GM12801 (cell line): ENCODE measurements around the gene BNIP2.

ENCODE experiments used
- TF ChIP-seq, protein P1 (sequence below): IDR thresholded peaks from one replicate; pipeline ENCODE4 v1.5.1; 2011; ENCODE audit warnings: control low read depth; ENCODE audit not compliant: insufficient read length; ENCODE audit errors: extremely low read depth

Gene BNIP2

DNA sequence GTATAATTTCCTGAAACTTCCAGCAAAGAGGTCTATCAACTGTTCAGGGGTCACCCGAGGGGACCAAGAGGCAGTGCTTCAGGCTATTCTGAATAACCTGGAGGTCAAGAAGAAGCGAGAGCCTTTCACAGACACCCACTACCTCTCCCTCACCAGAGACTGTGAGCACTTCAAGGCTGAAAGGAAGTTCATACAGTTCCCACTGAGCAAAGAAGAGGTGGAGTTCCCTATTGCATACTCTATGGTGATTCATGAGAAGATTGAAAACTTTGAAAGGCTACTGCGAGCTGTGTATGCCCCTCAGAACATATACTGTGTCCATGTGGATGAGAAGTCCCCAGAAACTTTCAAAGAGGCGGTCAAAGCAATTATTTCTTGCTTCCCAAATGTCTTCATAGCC, 70.7 kb downstream of the BNIP2 start:
- TF ChIP-seq, protein P1, sequence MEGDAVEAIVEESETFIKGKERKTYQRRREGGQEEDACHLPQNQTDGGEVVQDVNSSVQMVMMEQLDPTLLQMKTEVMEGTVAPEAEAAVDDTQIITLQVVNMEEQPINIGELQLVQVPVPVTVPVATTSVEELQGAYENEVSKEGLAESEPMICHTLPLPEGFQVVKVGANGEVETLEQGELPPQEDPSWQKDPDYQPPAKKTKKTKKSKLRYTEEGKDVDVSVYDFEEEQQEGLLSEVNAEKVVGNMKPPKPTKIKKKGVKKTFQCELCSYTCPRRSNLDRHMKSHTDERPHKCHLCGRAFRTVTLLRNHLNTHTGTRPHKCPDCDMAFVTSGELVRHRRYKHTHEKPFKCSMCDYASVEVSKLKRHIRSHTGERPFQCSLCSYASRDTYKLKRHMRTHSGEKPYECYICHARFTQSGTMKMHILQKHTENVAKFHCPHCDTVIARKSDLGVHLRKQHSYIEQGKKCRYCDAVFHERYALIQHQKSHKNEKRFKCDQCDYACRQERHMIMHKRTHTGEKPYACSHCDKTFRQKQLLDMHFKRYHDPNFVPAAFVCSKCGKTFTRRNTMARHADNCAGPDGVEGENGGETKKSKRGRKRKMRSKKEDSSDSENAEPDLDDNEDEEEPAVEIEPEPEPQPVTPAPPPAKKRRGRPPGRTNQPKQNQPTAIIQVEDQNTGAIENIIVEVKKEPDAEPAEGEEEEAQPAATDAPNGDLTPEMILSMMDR: no peak

GRCh38 chr15:59616379-59616778, 72.7 kb downstream of the BNIP2 start:
- TF ChIP-seq, protein P1: no peak

- TF ChIP-seq, protein P1: no peak
Observed at GRCh38 chr15:59615661-59616060, 73.5 kb downstream of the BNIP2 start.

DNA sequence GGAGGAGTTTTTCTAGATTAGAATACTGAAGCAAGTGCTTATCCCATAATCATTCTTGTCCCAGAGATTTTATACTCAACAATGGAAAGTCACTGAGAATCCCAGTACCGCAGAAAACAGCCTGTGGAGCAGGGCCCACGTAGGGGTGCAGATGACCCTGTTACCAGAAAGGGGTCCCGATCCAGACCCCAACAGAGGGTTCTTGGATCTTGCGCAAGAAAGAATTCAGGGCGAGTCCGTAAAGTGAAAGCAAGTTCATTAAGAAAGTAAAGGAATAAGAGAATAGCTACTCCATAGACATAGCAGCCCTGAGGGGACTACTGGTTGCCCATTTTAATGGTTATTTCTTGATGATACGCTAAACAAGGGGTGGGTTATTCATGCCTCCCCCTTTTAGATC, 75.0 kb downstream of the BNIP2 start:
- TF ChIP-seq, protein P1: no peak

GRCh38 chr15:59611276-59612260, 77.6 kb downstream of the BNIP2 start, which contains the start of gene GCNT3:
Gene GCNT3, plus strand, starts transcription at chr15:59611783. Its CDS starts 6,456 bp downstream, at chr15:59618239.
- TF ChIP-seq, protein P1: no peak

- TF ChIP-seq, protein P1: no peak
Observed at GRCh38 chr15:59609730-59610712, 79.1 kb downstream of the BNIP2 start.
